HepG2 (cell line): ENCODE measurements around the gene NKX6-2. TPM values are rescaled to one million over a fixed set of nuclear protein-coding genes. Genes with fewer than 3 reads are reported as not detected.

Experiments
- ATAC-seq: fragments of 200-7000 bp; cut with Tn5 transposase; 3 replicates; pipeline ENCODE4 v1.9.1; 2020; ENCODE audit warnings: mild to moderate bottlenecking, moderate library complexity
- BruUV-seq: library from RNA; stranded (reverse); fragments of 400-500 nt; replicated peaks from 2 replicates; lab custom pipeline; 2021; lab: Mats Ljungman, UMichigan
- CTCF ChIA-PET: fragments of 300-600 bp; formaldehyde crosslinking; extraction: SDS; loops from one replicate; lab custom pipeline; 2021; ENCODE audit warnings: low total read pairs, inconsistent platforms, low intra/inter-chr PET ratio; lab: Yijun Ruan, JAX
- POLR2A ChIA-PET: fragments of 350-600 bp; sonication (Branson Sonifier 250); formaldehyde crosslinking; loops from one replicate; lab custom pipeline; 2020; ENCODE audit warnings: antibody characterized with exemption, inconsistent platforms; lab: Yijun Ruan, JAX
- DNase-seq: peaks from one replicate; pipeline ENCODE4 v3.0.0-alpha.2; 2015; ENCODE audit warnings: low spot score
- FAIRE-seq: peaks from 3 replicates; lab custom pipeline; 2011; peaks lifted over from hg19 to GRCh38; lab: Jason Lieb, UNC
- H2AFZ ChIP-seq: one replicate; pipeline ENCODE4 v1.6.1; 2011; ENCODE audit warnings: low read length, inconsistent platforms
- H3K27ac ChIP-seq: fragments of 300-600 bp; 3 replicates; pipeline ENCODE4 v1.8.0; 2011; ENCODE audit warnings: mixed run types, mild to moderate bottlenecking, mixed read lengths, low read length, inconsistent platforms; ENCODE audit not compliant: insufficient read depth; ENCODE audit errors: extremely low read length
- H3K27me3 ChIP-seq, 2 experiments: fragments of 200-600 bp in 1 of 2; 2 replicates in 1 of 2; 3 replicates in 1 of 2; pipeline versions ENCODE4 v1.6.0 to v1.8.0; 2011; ENCODE audit warnings: low read length in 2 of 2, mild to moderate bottlenecking in 2 of 2, moderate library complexity in 2 of 2, inconsistent platforms in 1 of 2; ENCODE audit not compliant: insufficient read depth in 2 of 2, control insufficient read depth in 1 of 2
- H3K36me3 ChIP-seq, 2 experiments: fragments of 200-600 bp in 1 of 2; replicated peaks in 1 of 2; 2 replicates in 1 of 2; 3 replicates in 1 of 2; pipeline versions ENCODE4 v1.5.1 to v1.8.0; 2011; ENCODE audit warnings: low read length in 2 of 2, inconsistent platforms in 1 of 2; ENCODE audit not compliant: insufficient read depth in 2 of 2, control insufficient read depth in 1 of 2
- H3K4me1 ChIP-seq: 2 replicates; pipeline ENCODE4 v1.5.1; 2012; ENCODE audit warnings: low read length, inconsistent platforms; ENCODE audit not compliant: insufficient read depth
- H3K4me2 ChIP-seq: 2 replicates; pipeline ENCODE4 v1.6.0; 2011; ENCODE audit warnings: low read depth, low read length, inconsistent platforms
- H3K4me3 ChIP-seq, 3 experiments: fragments of 200-600 bp in 1 of 3; sonication (generic), shearing (Covaris generic) in 1 of 3; replicated peaks in 1 of 3; 2 replicates each; pipeline ENCODE4 v1.5.1; 2011 to 2016; ENCODE audit warnings: low read length in 3 of 3, inconsistent platforms in 2 of 3, low read depth in 2 of 3, mild to moderate bottlenecking in 2 of 3, control low read depth in 1 of 3, mixed read lengths in 1 of 3; ENCODE audit not compliant: insufficient read depth in 1 of 3
- H3K79me2 ChIP-seq: one replicate; pipeline ENCODE4 v1.6.1; 2011; ENCODE audit warnings: low read length, inconsistent platforms; ENCODE audit not compliant: insufficient read depth
- H3K9ac ChIP-seq: 2 replicates; pipeline ENCODE4 v1.6.0; 2011; ENCODE audit warnings: mild to moderate bottlenecking, low read depth, low read length, inconsistent platforms; ENCODE audit not compliant: insufficient read depth
- H3K9me3 ChIP-seq: 2 replicates; pipeline ENCODE4 v1.5.1; 2012; ENCODE audit warnings: mild to moderate bottlenecking, low read length
- H4K20me1 ChIP-seq: 2 replicates; pipeline ENCODE4 v1.6.0; 2011; ENCODE audit warnings: inconsistent platforms, mild to moderate bottlenecking, low read length, moderate library complexity; ENCODE audit not compliant: insufficient read depth
- AGO2 ChIP-seq: fragments of 200-400 bp; formaldehyde crosslinking; optimal IDR thresholded peaks from 2 replicates; pipeline ENCODE3; 2017; ENCODE audit warnings: mild to moderate bottlenecking, low read depth, low read length, moderate library complexity
- ASH2L ChIP-seq: fragments of 300-600, 200-600 bp; sonication (generic); IDR thresholded peaks from 2 replicates; pipeline ENCODE4 v1.7.0; 2017; ENCODE audit warnings: low read depth, mild to moderate bottlenecking, moderate library complexity, mixed read lengths, low read length; ENCODE audit not compliant: insufficient read length
- MTA3 ChIP-seq: sonication (generic); formaldehyde crosslinking; IDR thresholded peaks from 2 replicates; pipeline ENCODE4 v1.4.0; 2020; ENCODE audit warnings: missing genetic modification reagents
- SAP130 ChIP-seq: IDR thresholded peaks from 2 replicates; pipeline ENCODE4 v1.6.1; 2016; ENCODE audit warnings: low read depth
- ZFP36 ChIP-seq: fragments of 150-350 bp; IDR thresholded peaks from 2 replicates; pipeline ENCODE4 v1.6.1; 2018; ENCODE audit warnings: borderline replicate concordance, low read length, low read depth; ENCODE audit not compliant: partially characterized antibody
- ZKSCAN1 ChIP-seq: fragments of 150-350 bp; IDR thresholded peaks from 2 replicates; pipeline ENCODE4 v1.6.1; 2014; ENCODE audit warnings: low read length
- WGBS: methylation state at CpG from one replicate; pipeline ENCODE4 v1.1.6; 2017; ENCODE audit warnings: low lambda C conversion rate; 5-methylcytosine and 5-hydroxymethylcytosine counted together
- in situ Hi-C: cut with HindIII; loops from 2 replicates; pipeline ENCODE4 v1.10.0; 2017; ENCODE audit warnings: low pct_unique_long_range_greater_than_20kb; ENCODE audit not compliant: extremely low pct_ligation_motif_present
- intact Hi-C: fragments of 100-400 bp; cut with micrococcal nuclease; formaldehyde crosslinking; loops from one replicate; pipeline ENCODE4 v1.10.0; 2022; ENCODE audit not compliant: unreplicated experiment
- polyA plus RNA-seq, 8 experiments: library from polyadenylated mRNA; depleted of rRNA in 3 of 8; stranded (reverse) in 7 of 8; unstranded in 1 of 8; fragments of >200 nt; fragmentation: Illumina TruSeq in 4 of 8; extraction: Trizol in 4 of 8; gene quantifications; 2 replicates each; pipeline versions ENCODE4 v1.2.1 to v1.2.3, GENCODE V29; 2011 to 2016; ENCODE audit warnings: low read depth in 4 of 8, missing spikeins in 1 of 8, mixed read lengths in 1 of 8; ENCODE audit not compliant: insufficient read depth in 1 of 8
- total RNA-seq, 5 experiments: library from RNA; depleted of rRNA; stranded (reverse); fragments of >200 nt; fragmentation: Illumina TruSeq; extraction: Trizol; gene quantifications; 2 replicates each; pipeline ENCODE4 v1.2.3, GENCODE V29; 2016; ENCODE audit warnings: low read depth in 1 of 5
- TF ChIP-seq, protein P1 (sequence below): sonication (generic); formaldehyde crosslinking; IDR thresholded peaks from 2 replicates; pipeline ENCODE4 v1.4.0; 2020; ENCODE audit warnings: missing genetic modification reagents; ENCODE audit errors: not compliant biosample characterization
- TF ChIP-seq, protein P2 (sequence below): IDR thresholded peaks from 2 replicates; pipeline ENCODE4 v1.6.1; 2012; ENCODE audit warnings: low read length, improper control_type of control experiment
- TF ChIP-seq, protein P3 (sequence below): sonication (generic); formaldehyde crosslinking; IDR thresholded peaks from 2 replicates; pipeline ENCODE4 v1.5.0; 2020; ENCODE audit warnings: mild to moderate bottlenecking, missing genetic modification reagents

The NKX6-2 gene
- total and polyA plus RNA-seq, 2 of the 13 experiments (the other 11 are each of a cell fraction or from before 2014, with no cell fraction given), result not detected

DNA sequence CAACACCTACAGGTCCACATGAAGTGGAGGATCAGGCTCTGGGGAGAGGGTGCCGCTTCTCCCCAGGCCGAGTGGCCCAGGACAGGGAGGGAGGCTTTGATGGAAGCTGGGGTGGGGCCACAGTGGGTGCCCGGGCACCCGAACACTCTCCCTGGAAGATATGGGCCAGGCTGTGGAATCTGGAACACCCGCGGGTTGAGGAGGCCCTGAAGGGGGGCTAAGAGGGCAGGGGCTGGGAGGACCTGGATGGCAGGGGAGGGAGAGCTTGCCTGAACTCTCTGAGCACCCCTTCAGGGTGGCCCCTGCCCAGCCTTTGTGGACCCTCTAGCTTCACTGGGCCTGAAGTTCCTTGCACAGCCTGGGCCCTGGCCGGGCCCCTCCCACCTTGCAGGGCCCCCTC is 4.5 kb upstream of the NKX6-2 start:
- DNase-seq (no peak), ATAC-seq (0 out of 3 replicates have a peak, but pooled peaks have one; percentile 2), FAIRE-seq (no peak)
- H2AFZ ChIP-seq, result no peak overlapping the region
- H3K9ac ChIP-seq, result no peak overlapping the region
- no peaks in the 10 kb centered on the region for H3K79me2 ChIP-seq
- no peak overlapping the region for H3K27ac ChIP-seq
- no TSS peak for BruUV-seq
- intact Hi-C loops, result no loop called here
- ChIA-PET POLR2A (no interaction called here), CTCF (no interaction called here)
- no peaks in the 10 kb centered on the region for H3K4me1 ChIP-seq
- H3K27me3 ChIP-seq, result peaks cover 14 to 63% of the 10 kb centered on the region in 2 experiments; a peak in 4 of 5 replicates
- H4K20me1 ChIP-seq, result no peaks in the 10 kb centered on the region
- H3K4me3 ChIP-seq, result no peak overlapping the region
- TF ChIP-seq, protein P1, sequence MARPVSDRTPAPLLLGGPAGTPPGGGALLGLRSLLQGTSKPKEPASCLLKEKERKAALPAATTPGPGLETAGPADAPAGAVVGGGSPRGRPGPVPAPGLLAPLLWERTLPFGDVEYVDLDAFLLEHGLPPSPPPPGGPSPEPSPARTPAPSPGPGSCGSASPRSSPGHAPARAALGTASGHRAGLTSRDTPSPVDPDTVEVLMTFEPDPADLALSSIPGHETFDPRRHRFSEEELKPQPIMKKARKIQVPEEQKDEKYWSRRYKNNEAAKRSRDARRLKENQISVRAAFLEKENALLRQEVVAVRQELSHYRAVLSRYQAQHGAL (CRISPR knock-in tag), result no peak
- TF ChIP-seq ZFP36 (no peak), MTA3 (CRISPR knock-in tag) (no peak), ZKSCAN1 (no peak), ASH2L (no peak), AGO2 (no peak), SAP130 (CRISPR knock-in tag) (no peak)
- TF ChIP-seq, protein P2, sequence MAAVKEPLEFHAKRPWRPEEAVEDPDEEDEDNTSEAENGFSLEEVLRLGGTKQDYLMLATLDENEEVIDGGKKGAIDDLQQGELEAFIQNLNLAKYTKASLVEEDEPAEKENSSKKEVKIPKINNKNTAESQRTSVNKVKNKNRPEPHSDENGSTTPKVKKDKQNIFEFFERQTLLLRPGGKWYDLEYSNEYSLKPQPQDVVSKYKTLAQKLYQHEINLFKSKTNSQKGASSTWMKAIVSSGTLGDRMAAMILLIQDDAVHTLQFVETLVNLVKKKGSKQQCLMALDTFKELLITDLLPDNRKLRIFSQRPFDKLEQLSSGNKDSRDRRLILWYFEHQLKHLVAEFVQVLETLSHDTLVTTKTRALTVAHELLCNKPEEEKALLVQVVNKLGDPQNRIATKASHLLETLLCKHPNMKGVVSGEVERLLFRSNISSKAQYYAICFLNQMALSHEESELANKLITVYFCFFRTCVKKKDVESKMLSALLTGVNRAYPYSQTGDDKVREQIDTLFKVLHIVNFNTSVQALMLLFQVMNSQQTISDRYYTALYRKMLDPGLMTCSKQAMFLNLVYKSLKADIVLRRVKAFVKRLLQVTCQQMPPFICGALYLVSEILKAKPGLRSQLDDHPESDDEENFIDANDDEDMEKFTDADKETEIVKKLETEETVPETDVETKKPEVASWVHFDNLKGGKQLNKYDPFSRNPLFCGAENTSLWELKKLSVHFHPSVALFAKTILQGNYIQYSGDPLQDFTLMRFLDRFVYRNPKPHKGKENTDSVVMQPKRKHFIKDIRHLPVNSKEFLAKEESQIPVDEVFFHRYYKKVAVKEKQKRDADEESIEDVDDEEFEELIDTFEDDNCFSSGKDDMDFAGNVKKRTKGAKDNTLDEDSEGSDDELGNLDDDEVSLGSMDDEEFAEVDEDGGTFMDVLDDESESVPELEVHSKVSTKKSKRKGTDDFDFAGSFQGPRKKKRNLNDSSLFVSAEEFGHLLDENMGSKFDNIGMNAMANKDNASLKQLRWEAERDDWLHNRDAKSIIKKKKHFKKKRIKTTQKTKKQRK, result no peak
- TF ChIP-seq, protein P3, sequence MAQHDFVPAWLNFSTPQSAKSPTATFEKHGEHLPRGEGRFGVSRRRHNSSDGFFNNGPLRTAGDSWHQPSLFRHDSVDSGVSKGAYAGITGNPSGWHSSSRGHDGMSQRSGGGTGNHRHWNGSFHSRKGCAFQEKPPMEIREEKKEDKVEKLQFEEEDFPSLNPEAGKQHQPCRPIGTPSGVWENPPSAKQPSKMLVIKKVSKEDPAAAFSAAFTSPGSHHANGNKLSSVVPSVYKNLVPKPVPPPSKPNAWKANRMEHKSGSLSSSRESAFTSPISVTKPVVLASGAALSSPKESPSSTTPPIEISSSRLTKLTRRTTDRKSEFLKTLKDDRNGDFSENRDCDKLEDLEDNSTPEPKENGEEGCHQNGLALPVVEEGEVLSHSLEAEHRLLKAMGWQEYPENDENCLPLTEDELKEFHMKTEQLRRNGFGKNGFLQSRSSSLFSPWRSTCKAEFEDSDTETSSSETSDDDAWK, result no peak
- H3K36me3 ChIP-seq, result no peaks in the 10 kb centered on the region
- no peak overlapping the region for H3K4me2 ChIP-seq
- in situ Hi-C loops, result no loop called here
- 4% methylated on average over 5 of the region's 7 CpGs for WGBS
- no peaks in the 10 kb centered on the region for H3K9me3 ChIP-seq
